ENCODE data around the gene VTI1A.
"Not testable (repeated sequence)": the region's sequence is repeated elsewhere in the genome, so short reads cannot be mapped to it uniquely, and the experiment has no call there.

Gene VTI1A

DNA sequence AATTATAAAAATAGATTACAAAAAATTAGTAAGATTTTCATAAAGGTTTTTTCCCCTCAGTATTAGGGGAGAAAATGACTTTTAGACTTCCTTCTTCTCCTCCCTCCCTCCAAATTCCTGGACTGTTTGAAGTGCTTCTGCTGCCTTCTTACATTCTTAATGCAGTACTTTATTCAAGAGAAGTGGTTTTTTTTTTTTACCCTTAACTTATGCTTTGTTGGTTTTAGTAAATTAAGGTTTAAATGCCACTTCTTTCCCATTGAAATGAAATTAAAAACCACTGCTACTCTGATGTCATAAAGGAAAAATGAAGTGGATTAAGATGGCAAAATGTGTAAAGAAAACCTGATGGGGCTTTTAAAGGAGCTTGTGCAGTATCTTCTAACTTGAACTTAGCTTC lies 140.7 kb downstream of the VTI1A start:
- H3K27ac Mint-ChIP-seq, result no peak overlapping the region
- H3K36me3 Mint-ChIP-seq (ENCODE audit: low read depth), result peaks cover 1% of the 10 kb centered on the region
- no peak overlapping the region for H3K4me3 Mint-ChIP-seq
- no peaks in the 10 kb centered on the region for H3K9me3 Mint-ChIP-seq
- H3K27me3 Mint-ChIP-seq (ENCODE audit: low read depth), result no peaks in the 10 kb centered on the region
- peaks cover 2% of the 10 kb centered on the region for H3K4me1 Mint-ChIP-seq (ENCODE audit: low read depth)

DNA sequence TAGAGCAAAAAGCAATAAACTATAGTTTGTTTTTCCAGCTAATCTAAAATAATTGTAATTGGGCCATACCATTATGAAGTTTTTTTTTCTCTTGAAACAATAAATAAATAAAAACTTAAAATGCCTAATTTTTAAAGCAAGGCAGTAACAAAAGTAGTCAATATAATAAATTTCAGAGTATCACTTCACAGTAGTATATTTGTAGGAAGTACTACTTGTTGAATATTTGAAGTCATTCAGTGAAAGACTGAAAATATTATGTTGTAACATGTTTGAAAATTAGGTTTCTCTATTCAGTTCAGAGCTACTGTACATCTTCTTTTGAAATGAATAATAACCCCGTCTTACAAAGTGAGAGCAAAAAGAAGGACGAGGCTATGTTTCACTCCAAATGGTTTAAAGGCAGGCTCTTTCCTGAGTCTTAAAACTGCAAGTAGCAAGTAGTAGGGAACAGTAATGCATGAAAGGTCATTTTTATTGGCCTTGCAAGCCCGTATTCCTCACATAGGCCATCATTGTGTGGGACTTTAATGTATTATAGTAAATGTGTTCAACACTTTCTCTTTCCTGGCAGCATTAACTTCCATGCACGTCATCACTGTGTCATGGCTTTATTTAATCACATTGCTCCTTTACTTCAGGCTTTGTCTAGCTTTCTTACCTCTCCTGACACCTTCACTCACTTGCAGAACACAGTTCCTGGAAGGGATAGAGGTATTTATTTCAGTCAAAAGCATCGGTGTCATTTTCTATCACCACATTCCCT lies 141.4 kb downstream of the VTI1A start:
- Mint-ChIP-seq H3K27me3 (ENCODE audit: low read depth) (no peaks in the 10 kb centered on the region), H3K27ac (no peak overlapping the region), H3K4me1 (ENCODE audit: low read depth) (peaks cover 2% of the 10 kb centered on the region), H3K4me3 (no peak overlapping the region), H3K36me3 (ENCODE audit: low read depth) (peaks cover 1% of the 10 kb centered on the region), H3K9me3 (no peaks in the 10 kb centered on the region)

DNA sequence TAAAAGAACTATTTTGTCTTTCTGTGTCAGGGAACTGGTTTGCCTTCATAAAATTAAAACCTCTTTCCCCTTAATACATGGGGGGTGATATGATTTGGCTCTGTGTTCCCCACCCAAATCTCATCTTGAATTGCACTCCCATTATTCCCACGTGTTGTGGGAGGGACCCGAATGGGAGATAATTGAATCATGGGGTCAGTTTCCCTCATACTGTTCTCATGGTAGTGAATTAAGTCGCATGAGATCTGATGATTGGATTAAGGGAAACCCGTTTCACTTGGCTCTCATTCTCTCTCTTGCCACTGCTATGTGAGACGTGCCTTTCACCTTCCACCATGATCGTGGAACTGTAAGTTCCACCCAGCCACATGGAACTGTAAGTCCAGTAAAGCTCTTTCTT lies 142.1 kb downstream of the VTI1A start:
- Mint-ChIP-seq H3K27ac (no peak overlapping the region), H3K4me1 (ENCODE audit: low read depth) (peaks cover 2% of the 10 kb centered on the region), H3K36me3 (ENCODE audit: low read depth) (peaks cover 1% of the 10 kb centered on the region), H3K4me3 (no peak overlapping the region), H3K9me3 (no peaks in the 10 kb centered on the region), H3K27me3 (ENCODE audit: low read depth) (no peaks in the 10 kb centered on the region)

DNA sequence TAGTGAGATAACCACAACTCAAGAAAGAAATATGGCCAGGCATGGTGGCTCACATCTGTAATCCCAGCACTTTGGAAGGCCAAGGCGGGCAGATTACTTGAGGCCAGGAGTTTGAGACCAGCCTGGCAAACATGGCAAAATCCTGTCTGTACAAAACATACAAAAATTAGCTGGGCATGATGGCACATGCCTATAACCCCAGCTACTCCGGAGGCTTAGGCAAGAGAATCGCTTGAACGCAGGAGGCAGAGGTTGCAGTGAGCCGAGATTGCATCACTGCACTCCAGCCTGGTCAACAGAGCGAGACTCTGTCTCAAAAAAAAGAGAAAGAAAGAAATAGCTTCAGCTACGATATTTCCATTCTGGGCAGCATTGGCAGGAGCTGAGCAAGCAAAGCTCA lies 143.8 kb downstream of the VTI1A start:
- not testable (repeated sequence) for H3K27me3 Mint-ChIP-seq (ENCODE audit: low read depth); H3K4me1 Mint-ChIP-seq (ENCODE audit: low read depth); H3K36me3 Mint-ChIP-seq (ENCODE audit: low read depth); H3K27ac Mint-ChIP-seq; H3K9me3 Mint-ChIP-seq; H3K4me3 Mint-ChIP-seq

DNA sequence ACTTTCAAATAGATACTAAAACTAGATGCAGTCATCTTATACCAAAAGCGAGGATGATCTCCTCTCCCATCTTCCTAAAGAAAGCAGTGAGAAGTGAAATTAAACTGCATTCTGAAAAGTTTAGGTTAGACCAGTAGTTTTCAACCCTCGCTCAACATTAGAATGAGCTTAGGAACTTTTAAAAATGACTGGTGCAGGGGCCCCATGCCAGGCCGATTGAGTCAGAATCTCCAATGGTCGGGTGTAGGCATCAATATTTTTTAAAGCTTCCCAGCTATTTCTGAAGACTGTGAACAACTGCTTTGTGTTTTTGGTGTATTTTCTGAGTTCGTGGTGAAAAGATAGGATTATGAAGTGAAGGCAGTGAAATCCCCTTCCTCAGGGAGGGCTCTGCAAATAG lies 146.0 kb downstream of the VTI1A start:
- H3K36me3 Mint-ChIP-seq (ENCODE audit: low read depth), result peaks cover 1% of the 10 kb centered on the region
- H3K27me3 Mint-ChIP-seq (ENCODE audit: low read depth), result no peaks in the 10 kb centered on the region
- H3K27ac Mint-ChIP-seq, result no peak overlapping the region
- H3K4me3 Mint-ChIP-seq, result no peak overlapping the region
- no peaks in the 10 kb centered on the region for H3K9me3 Mint-ChIP-seq
- H3K4me1 Mint-ChIP-seq (ENCODE audit: low read depth), result no peaks in the 10 kb centered on the region

DNA sequence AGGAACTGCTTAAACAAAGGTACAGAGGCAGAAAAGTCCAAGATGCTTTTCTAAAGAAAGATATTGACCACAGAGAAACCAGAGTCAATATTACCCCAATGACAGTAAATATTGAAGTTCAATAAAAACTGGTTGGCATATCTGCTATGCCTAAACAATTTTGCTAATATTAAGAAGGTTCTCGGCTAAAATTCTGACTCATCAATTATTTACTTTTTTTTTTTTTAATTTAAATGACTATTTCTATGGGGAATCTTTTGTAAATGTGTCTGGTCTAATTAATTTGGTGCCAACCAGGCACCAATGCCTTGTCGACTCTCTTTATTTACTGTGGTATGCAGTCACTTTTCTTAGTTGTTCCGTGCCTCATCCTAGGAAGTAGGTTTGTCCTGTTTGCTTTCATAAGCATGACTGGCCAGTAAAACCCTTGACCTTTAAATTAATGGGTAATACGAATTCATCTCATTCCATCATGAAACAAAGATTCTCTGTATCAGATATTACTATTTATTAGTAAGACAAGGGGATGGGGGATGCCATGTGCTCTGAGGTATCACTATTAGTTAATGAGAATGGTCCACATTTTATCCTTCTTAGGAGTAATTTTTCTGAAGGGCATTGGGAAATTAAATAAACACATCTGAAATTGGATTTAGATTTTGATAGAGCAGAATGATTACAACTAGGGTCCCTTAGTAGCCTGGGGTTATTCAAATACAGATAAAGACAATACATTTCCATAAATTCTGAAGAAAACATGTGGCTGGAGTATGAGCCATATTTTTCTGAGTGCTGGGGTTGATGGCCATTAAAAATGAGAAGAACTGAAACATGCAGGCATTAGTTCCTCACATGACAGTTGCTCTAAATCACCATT lies 154.4 kb downstream of the VTI1A start:
- Mint-ChIP-seq H3K4me3 (no peak overlapping the region), H3K4me1 (ENCODE audit: low read depth) (no peaks in the 10 kb centered on the region), H3K27me3 (ENCODE audit: low read depth) (no peaks in the 10 kb centered on the region), H3K9me3 (no peaks in the 10 kb centered on the region), H3K36me3 (ENCODE audit: low read depth) (peaks cover 3% of the 10 kb centered on the region), H3K27ac (no peak overlapping the region)

DNA sequence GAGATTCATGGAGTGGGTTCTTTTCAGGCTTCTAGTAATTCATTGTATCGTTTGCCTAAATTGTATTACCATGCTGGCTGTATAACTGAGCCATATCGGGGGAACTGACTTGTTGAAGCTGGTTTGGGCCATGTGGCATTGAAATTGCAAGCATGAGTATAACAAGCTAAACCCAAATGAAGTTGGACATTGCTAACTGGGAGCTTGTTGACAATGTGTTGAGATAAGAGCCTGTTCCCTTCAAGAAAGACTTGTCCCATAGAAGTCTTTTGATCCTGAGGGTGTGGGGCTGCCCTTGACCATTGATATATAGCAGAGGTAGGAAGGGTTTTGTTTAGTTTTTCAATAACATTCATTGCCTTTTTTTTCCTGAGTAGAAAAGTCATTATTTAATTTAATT lies 156.0 kb downstream of the VTI1A start:
- no peak overlapping the region for H3K4me3 Mint-ChIP-seq
- H3K27me3 Mint-ChIP-seq (ENCODE audit: low read depth), result no peaks in the 10 kb centered on the region
- no peak overlapping the region for H3K27ac Mint-ChIP-seq
- H3K36me3 Mint-ChIP-seq (ENCODE audit: low read depth), result peaks cover 3% of the 10 kb centered on the region
- no peaks in the 10 kb centered on the region for H3K9me3 Mint-ChIP-seq
- H3K4me1 Mint-ChIP-seq (ENCODE audit: low read depth), result no peaks in the 10 kb centered on the region

DNA sequence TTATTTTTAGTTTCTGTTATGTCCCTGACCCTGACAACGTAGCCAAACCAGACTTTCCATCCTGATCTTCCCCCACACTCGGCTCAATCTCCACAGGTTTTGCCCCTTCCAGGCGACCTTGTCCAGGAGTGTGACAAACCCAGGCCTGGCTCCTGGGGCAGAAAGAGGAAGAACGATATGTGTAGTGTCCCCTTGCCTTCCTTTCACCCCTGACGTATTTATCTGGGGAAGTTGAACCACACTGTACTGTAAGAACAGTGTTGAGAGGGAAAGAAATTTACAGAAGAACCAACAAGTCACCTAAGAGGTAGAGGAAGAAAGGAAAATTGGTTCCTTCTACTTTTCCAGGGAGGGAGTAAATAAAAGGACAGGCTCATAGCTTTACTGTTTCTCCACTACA lies 158.0 kb downstream of the VTI1A start:
- Mint-ChIP-seq H3K4me3 (no peak overlapping the region), H3K36me3 (ENCODE audit: low read depth) (peaks cover 3% of the 10 kb centered on the region), H3K27ac (no peak overlapping the region), H3K9me3 (no peaks in the 10 kb centered on the region), H3K4me1 (ENCODE audit: low read depth) (no peaks in the 10 kb centered on the region), H3K27me3 (ENCODE audit: low read depth) (no peaks in the 10 kb centered on the region)

DNA sequence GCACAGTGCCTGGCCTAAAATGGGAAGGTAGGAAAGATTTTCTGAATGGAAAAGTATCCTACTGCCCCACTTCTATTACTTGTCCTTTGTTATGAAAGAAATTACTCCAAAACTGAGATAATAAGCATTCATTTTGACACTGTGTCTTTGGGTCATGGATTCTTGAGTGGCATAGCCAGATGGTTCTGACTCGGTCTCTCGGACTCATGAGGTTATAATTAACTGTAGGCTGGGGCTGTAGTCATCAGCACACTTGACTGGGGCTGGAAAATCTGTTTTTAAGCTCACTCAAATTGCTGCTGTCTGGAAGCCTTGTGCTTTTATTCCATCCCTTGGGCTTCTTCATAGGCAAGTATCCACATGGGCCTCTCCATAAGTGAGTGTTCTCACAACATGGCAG lies 160.5 kb downstream of the VTI1A start:
- no peaks in the 10 kb centered on the region for H3K27me3 Mint-ChIP-seq (ENCODE audit: low read depth)
- H3K27ac Mint-ChIP-seq, result no peak overlapping the region
- H3K4me1 Mint-ChIP-seq (ENCODE audit: low read depth), result no peaks in the 10 kb centered on the region
- peaks cover 3% of the 10 kb centered on the region for H3K36me3 Mint-ChIP-seq (ENCODE audit: low read depth)
- no peak overlapping the region for H3K4me3 Mint-ChIP-seq
- no peaks in the 10 kb centered on the region for H3K9me3 Mint-ChIP-seq

DNA sequence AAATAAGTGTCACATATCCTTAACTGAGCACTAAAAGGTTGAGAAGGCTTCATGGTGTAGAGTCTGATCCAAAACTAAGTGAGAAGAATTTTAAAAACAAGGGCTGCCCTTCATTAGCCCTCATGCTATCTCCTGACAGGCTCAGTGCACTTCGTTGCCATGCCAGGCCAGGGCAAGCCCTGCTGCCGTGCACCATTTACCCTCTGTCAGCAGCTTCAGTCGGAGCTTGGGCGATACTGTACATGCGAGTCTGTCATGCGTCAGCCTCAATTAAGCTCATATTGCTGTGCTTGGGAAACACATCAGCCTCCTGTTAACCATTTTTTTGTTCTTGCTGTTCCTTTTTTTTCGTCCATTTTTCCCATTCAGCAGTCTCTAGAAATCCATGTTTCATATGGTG lies 166.6 kb downstream of the VTI1A start:
- no peak overlapping the region for H3K4me3 Mint-ChIP-seq
- H3K9me3 Mint-ChIP-seq, result peaks cover 4% of the 10 kb centered on the region
- H3K36me3 Mint-ChIP-seq (ENCODE audit: low read depth), result no peaks in the 10 kb centered on the region

DNA sequence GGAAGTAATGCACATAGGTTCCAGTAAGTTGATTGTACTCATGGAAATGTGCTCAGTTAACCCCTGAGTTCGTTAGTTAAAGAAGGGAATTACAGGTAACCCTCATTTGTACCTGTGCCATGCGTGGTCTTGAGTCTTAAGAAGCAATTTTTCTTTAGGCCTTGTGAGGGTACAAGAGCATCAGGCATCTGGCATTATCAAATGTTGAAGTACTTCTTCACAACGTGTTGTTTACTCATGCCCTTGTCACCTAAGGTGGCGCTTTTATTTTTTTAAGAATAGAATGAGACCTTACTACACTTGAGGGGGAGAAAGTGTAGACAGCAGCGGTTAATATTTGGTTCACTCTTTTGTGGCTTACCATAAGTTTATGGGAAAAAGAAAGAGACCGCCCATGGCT lies 167.1 kb downstream of the VTI1A start:
- H3K36me3 Mint-ChIP-seq (ENCODE audit: low read depth), result no peaks in the 10 kb centered on the region
- H3K27ac Mint-ChIP-seq, result no peak overlapping the region
- H3K4me3 Mint-ChIP-seq, result no peak overlapping the region
- H3K9me3 Mint-ChIP-seq, result peaks cover 4% of the 10 kb centered on the region
- H3K27me3 Mint-ChIP-seq (ENCODE audit: low read depth), result no peaks in the 10 kb centered on the region
- no peaks in the 10 kb centered on the region for H3K4me1 Mint-ChIP-seq (ENCODE audit: low read depth)

More for the DNA sequence above, 166.6 kb downstream of the VTI1A start:
- no peaks in the 10 kb centered on the region for H3K4me1 Mint-ChIP-seq (ENCODE audit: low read depth)
- H3K27ac Mint-ChIP-seq, result no peak overlapping the region
- H3K27me3 Mint-ChIP-seq (ENCODE audit: low read depth), result no peaks in the 10 kb centered on the region

DNA sequence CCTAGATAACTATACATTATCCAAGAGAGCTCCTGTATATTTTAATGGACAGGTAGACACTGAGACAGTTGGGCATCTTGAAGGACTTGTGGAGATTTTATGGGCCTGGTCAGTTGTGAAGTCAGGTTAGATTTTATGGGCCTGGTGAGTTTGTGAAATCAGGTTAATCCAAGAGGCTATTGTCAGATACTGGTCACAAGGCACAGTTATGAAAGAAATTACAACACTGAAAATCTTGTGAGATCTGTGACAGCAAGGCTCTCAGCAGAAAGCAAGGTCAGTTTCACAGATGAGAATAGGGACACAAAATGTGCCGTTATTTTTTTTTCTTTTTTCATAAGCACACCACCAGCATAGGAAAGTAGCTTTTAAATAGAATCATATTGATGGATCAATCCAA lies 167.6 kb downstream of the VTI1A start:
- Mint-ChIP-seq H3K4me1 (ENCODE audit: low read depth) (no peaks in the 10 kb centered on the region), H3K4me3 (no peak overlapping the region), H3K27ac (no peak overlapping the region), H3K9me3 (peaks cover 4% of the 10 kb centered on the region), H3K36me3 (ENCODE audit: low read depth) (no peaks in the 10 kb centered on the region), H3K27me3 (ENCODE audit: low read depth) (no peaks in the 10 kb centered on the region)

DNA sequence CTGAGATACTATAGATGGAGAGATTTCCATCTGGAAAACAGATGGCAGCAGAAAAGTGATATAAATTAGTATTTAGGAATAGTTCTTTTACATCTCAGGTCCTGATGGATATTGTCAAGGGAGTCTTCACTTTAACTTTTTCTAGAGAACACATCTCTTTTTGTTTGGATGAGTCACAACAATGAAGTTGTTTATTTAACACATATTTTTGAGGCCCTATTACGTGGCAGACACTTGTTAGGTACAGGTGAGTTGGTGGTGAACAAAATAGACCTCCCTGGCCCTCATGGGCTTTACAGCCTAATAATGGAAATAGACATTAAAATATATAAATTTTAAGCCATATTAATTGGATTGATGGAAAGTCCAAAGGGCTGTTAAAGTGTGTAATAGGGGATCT lies 168.3 kb downstream of the VTI1A start:
- Mint-ChIP-seq H3K27ac (no peak overlapping the region), H3K9me3 (peaks cover 4% of the 10 kb centered on the region), H3K4me1 (ENCODE audit: low read depth) (no peaks in the 10 kb centered on the region), H3K36me3 (ENCODE audit: low read depth) (no peaks in the 10 kb centered on the region), H3K27me3 (ENCODE audit: low read depth) (no peaks in the 10 kb centered on the region), H3K4me3 (no peak overlapping the region)

DNA sequence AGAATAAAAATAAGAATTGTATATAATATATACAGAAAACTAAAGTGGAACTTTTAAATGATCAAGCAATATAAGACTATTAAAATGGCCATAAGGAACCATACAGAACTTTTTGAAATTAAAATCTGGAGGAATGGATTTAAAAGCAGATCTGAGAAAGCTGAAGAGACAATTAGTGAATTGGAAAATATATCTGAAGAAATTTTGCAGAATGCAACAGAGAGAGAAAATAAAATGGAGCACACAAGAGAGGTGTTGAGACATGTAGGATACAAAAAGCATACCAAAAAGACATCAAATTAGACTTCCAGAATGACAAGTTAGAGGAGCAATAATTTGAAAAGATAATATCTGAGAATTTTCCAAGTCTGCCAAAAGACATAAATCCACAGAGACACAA lies 169.6 kb downstream of the VTI1A start:
- H3K4me3 Mint-ChIP-seq, result no peak overlapping the region

DNA sequence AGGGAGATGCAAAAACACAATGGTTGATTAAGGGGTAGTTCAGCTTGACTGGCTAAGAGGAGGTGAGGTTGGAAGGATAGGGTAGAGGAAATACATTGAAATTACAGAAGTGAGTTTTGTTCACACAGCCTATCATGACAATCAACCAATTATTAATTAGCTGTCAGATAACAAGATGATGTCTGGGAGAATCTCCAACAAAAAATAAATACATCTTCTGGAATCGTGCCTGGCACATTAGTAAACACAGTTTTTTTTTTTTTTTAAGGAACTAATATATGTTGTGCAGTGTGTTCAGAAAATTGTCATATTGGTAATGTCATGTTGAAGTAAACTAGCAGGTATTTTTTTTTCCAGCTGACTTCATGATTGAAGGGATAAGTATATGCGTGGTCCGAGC lies 171.8 kb downstream of the VTI1A start:
- Mint-ChIP-seq H3K27ac (no peak overlapping the region), H3K36me3 (ENCODE audit: low read depth) (no peaks in the 10 kb centered on the region), H3K27me3 (ENCODE audit: low read depth) (no peaks in the 10 kb centered on the region), H3K4me1 (ENCODE audit: low read depth) (no peaks in the 10 kb centered on the region), H3K9me3 (peaks cover 4% of the 10 kb centered on the region), H3K4me3 (no peak overlapping the region)

More for the DNA sequence above, 169.6 kb downstream of the VTI1A start:
- Mint-ChIP-seq H3K27me3 (ENCODE audit: low read depth) (no peaks in the 10 kb centered on the region), H3K4me1 (ENCODE audit: low read depth) (no peaks in the 10 kb centered on the region), H3K27ac (no peak overlapping the region), H3K9me3 (peaks cover 4% of the 10 kb centered on the region), H3K36me3 (ENCODE audit: low read depth) (no peaks in the 10 kb centered on the region)

Measured in T-helper 1 cell treated with Interleukin-12 subunit alpha and Interleukin-12 subunit beta and Interleukin-4 antibody, amounts not matched to agents 30 μg/mL and 1 μg/mL, for 36 hours (primary cell).